NAMALWA (cell line): ENCODE data around the gene PLSCR4.
"Not testable (repeated sequence)": the region's sequence is repeated elsewhere in the genome, so short reads cannot be mapped to it uniquely, and the experiment has no call there.

Experiments used
- DNase-seq: peaks from one replicate; pipeline ENCODE4 v3.0.0-alpha.2; 2015; ENCODE audit warnings: low spot score

Gene PLSCR4, protein sequence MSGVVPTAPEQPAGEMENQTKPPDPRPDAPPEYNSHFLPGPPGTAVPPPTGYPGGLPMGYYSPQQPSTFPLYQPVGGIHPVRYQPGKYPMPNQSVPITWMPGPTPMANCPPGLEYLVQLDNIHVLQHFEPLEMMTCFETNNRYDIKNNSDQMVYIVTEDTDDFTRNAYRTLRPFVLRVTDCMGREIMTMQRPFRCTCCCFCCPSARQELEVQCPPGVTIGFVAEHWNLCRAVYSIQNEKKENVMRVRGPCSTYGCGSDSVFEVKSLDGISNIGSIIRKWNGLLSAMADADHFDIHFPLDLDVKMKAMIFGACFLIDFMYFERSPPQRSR

DNA sequence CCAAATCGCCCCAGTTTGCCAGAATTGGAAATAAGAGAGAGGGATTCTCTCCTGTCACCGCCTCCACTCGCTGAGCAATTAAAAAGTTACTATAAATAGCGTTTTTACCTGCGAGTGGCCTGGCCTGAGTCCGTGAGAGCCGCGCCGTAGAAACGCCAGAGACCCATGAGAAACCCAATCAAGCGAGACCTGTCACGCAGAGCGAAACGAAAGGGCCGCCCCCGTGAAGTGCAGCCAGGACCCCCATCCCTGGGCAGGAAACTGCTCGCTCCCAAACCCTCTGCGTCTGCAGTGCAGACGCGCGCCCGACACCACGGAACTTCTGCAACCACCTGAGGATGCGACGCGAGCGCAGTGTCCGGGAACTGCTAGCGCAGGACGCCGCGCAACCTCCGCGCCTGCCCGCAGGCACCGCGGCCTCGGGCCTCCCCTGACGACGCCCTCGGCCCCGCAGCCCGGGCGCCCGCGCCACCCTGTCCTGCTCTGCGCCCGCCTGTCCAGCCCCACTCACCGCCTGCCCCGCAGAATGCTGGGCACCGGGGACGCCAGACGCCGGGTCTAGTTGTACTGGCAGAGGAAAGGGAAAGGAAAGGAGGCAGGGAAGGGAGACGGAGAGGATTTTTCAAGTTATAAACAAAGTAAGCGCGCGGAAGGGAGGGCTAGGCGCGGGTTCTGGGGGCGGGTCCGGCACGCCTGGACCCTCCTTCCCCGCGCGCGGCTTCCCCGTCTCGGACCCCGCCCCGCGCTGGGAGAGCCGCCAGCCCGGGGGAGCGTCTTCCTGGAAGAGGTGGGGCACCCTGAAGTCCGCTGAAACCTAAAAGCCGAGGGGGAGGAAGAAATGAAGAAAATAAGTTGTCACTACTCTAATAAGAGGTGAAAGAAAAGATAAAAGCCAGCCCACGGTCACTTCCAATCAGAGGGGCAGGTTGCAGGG lies at the start of gene PLSCR4:
PLSCR4 (minus strand) TSS at position 657 of the 934 bp plus-strand sequence. CDS start 29,034 bp downstream, outside the sequence.
- no peak for DNase-seq

DNA sequence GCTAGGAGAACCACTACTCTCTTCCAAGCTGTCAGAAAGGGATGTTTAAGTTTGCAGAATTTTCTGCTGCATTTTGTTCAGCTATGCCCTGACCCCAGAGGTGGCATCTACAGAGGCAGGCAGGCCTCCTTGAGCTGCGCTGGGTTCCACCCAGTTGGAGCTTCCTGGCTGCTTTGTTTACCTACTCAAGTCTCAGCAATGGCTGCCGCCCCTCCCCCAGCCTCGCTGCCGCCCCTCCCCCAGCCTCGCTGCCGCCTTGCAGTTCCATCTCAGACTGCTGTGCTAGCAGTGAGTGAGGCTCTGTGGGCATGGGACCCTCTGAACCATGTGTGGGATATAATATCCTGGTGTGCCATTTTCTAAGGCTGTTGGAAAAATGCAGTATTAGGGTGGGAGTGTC lies 42.5 kb upstream of the PLSCR4 start:
- not testable (repeated sequence) for DNase-seq

DNA sequence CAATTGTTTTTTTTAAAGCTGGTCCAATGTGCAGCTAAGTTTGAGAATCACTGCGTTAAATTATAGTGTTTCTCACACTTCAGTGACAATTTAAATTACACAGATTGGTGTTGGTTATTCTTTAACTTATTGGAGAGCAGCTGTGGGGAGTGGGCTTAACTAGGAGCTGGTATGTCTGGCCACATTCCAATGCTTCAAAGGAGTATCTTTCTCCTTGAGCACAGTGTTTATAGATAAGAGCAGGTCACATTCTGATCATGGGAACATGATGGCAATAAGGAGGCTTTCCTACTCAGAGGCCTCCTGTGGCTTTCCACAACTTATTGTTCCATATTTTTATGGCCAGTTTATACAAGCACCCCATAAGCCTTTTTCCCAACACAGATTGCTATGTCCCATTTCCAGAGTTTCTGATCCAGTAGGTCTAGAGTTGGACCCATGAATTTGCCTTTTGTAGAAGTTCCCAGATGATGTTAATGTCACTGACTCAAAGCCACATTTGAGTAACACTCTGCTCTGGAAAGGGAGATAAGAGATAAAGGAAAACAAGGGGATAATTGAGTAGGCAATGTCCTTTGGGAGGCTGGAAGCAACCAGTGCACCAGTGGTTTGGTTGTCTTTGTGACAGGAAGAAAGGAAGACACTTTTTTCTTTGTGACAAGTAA lies 33.0 kb upstream of the PLSCR4 start:
- DNase-seq, result no peak

DNA sequence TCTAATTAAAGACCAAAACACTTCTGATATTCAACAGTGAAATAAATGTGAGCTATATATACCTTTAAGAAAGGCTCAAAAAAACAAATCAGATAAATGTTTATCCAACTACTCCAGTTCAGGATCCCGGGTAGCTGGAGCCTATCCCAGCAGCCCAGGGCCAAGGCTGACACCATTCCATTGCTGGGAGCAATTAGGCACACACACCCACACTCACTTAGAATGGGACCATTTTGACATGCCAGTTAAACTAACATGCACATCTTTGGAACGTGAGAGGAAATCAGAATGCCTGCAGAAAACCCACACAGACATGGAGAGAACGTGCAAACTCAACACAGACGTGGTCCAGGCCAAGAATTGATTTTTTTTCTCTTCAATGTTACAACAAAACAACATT lies 30.0 kb upstream of the PLSCR4 start:
- DNase-seq, result no peak

DNA sequence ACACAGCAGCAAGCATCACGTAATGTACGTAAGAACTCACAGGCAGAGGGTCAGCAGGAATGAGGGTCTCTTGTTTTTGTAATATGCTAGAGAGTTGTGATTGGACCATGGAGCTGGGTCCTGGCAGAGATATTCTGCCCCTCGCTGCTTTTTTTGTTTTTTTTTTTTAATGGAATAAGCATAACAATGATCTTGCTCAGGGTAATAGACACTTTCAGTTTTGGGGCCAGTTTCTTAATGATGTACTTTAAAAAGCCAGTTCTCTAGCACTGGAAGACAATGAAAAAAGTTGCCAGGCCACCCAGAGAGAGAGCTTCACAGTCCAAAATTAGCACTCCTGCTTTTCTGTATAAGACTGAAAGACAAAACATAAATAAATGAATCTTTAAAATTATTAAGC lies 29.0 kb upstream of the PLSCR4 start:
- DNase-seq, result no peak

DNA sequence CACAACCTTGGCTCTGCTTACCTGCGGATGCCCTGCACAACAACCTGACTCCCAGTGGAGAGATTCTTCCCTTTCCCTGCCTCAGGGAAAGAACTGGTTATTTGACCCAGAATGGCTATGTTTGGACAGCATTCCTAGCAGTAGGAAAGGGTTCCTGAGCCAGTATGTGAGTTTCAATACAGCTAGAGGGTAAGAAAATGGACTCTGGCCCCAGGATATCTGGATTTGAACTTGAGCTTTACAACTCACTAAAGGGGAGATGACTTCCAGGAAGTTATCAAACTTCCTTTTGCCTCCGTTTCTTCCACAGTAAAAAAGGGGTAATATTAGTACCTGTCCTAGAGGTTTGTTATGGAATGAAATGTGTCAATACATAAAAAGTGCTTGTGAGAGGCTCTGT lies 28.1 kb upstream of the PLSCR4 start:
- no peak for DNase-seq

DNA sequence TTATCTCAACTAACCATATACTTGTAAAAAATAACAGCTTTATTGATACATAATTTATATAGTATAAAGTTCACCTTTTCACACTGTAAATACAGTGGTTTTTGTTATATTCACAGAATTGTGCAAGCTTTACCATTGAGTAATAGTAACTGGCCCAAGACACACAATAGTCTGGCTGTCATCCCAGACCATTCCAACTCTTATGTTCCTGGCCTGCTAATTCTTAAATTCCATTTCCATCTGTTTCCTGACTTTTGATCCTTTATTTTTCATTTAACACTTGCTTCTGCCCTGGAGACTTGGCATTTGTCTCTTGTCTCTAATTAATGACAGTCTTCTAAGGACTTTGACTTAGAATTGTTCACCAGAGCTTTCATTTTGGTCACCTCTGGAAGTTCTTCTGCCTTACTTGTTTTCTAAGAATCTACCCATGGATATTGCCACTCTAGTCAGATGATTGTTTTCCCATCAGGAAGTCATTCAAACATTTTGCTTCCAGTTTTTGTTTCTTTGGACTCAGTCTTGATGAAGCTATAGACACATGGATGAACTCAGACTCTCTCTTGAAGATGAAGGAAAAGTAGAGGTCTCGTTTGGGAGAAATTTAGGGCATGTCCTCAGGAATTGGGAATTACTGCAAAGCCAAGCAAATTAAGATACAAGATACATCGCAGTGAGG lies 27.2 kb upstream of the PLSCR4 start:
- no peak for DNase-seq

DNA sequence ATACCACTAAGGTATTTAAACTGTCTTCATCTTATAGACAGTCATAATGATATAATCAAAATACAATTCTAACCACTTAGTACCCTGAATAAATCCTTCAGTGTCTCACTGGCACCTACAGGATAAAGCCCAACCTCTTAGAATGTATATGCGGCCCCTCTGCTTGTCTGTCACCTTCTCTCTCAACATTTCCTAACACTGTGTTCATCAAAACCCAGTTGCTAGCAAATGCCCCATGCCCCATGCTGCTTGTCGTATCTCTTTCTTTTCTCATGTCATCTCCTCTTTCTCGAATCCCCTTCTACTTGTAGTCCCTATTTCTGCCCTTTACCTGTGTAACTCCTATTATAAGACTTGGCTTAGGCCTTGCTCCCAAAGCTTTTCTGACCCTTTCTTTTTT lies 24.6 kb upstream of the PLSCR4 start:
- DNase-seq, result no peak

DNA sequence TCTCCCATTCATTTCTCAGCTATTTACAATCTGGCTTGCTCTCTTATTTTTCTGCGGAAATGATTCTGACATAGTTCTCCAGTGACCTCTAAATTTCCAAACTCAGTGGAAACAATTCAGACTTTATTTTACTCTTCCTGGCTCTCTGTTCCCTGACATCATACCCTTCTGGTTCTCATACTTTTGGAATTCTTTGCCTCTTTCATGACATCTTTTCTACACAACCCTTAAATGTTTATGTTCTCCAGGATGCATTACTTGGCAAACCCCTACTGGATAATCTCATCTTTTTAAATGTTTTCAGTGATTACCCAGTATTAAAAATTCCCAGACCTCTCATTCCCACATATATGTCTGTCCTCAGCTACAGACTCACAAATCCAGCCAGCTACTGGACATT lies 23.9 kb upstream of the PLSCR4 start:
- no peak for DNase-seq

DNA sequence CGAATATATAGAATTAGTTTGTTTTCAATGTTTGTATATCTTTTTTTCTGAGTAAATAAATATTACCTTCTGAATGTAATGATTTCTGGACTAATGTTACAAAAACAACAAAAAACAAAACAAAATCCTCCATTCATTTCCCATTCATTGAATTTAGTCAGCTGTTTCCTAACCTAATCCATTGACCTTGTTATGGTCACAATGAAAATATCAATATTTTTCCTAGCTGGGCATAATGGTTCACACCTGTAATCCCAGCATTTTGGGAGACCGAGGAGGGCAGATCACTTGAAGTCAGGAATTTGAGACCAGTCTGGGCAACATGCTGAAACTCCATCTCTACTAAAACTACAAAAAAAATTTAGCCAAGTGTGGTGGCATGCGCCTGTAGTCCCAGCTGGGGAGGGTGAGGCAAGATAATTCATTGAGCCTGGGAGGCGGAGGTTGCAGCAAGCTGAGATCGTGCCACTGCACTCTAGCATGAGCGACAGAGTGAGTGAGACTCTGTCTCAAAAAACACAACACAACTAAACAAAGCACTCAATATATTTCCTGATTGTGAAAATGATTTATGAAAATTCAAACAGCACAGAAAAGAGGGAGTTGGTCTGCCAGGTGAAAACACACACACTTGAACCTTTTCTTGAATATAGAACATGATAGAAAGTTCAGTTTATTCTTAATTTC lies 23.0 kb upstream of the PLSCR4 start:
- DNase-seq, result no peak

DNA sequence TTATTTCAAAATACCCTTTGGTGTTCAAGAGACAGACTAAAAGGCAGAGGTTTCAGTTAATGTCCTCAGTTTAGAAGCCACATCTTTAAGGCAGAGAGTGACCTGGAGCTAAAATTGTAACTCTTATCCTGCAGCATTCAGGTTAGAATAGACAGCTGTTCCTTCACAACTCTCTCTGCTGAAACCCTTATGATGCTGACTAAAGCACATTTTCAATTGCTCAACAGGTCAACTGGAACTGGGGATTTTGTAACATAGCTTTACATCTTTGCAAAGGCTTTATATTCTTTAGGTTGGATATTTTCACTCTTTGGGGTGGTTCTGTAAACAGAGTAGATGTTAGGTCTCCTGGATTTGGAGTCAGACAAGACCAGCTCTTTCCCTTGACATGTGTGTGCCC lies 20.3 kb upstream of the PLSCR4 start:
- no peak for DNase-seq

DNA sequence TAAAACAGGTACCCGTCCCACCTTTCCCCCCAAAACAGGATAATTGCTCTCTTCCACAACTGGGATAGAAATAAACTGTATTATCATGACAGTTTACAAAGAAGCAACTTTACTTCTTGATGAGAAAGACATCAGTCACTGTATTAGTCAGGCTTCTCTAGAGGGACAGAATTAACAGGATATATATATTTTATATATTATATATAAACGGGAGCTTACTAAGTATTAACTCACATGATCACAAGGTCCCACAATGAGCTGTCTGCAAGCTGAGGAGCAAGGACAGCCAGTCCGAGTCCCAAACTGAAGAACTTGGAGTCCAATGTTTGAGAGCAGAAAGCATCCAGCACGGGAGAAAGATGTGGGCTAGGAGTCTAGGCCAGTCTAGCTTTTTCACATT lies 18.4 kb upstream of the PLSCR4 start:
- DNase-seq, result no peak

DNA sequence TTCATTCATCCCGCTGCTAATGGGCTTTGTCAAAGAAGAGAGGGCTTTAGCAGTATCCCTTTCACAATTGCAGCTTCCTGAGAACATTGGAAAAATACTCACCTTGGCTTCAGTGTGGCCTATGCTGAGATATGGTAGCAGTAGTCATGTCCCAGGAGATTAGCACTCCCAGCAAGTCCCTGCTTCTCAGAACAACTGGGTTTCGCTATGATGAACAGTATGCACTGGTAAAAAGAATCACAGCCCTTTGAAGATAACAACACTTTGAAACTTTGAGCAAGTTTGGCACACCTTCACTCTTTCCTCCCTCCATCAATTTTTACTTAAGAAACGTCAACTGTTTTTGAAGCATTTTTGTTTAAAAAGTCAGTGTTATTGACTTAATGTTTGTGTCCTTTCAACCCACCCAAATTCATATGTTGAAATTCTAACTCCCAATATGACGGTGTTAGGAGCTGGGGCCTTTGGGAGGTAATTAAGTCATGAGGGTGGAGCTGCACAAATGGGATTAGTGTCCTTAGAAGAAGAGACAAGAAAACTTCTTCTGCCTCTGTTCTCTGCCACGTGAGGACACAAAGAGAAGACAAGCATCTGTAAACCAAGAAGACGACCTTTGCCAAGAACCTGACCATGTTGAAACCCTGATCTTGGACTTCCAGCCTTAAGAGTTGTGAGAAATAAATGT lies 17.8 kb upstream of the PLSCR4 start:
- DNase-seq, result no peak

DNA sequence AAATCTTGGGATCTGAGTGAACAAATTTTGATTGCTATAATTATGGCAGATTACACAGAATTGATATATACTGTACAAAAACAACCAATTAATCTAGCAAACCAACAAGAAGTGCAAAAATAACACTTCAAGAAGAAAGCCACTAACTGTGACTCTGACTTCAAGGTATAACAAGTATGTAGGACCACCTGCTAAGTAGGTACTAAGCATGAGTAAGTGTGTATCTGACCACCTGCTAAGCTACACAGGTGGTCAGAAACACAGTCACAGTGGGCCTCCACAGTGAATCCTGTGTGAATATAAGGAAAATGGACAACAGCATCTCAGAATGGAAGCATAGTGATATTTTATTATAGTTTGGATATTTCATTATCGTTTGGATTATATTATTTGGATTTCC lies 14.8 kb upstream of the PLSCR4 start:
- no peak for DNase-seq

DNA sequence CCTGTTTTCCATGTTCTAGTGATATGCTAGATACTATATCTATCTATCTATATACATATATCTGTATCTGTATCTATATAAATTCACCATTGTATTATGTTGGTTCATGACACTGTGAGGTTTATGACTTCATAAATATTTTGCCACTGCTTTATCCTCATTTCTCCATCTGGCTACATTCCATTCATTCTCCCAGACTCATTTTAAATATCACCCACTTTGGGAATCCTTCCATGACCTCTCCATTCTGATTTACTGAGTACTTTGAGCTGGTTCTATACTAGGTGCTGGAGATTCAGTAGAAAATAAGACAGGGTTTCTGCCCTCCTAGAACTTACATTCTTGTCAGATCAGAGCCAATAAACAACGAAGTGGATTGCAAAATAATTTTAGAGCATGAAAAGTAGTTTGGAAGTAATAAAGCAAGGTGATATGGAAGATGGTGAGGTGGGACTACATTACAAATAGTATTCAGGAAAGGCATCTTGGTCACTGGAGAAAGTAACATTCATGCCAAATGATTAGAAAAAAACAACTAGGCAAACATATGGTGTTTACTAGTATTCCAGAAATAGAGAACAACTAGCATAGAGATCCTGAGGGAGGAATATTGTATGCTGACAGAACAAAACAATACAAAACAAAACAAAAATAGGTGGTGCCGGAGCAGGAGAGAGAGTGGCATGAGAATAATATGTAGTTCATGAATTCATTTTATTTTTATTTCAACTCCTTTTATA lies 11.6 kb upstream of the PLSCR4 start:
- DNase-seq, result no peak

DNA sequence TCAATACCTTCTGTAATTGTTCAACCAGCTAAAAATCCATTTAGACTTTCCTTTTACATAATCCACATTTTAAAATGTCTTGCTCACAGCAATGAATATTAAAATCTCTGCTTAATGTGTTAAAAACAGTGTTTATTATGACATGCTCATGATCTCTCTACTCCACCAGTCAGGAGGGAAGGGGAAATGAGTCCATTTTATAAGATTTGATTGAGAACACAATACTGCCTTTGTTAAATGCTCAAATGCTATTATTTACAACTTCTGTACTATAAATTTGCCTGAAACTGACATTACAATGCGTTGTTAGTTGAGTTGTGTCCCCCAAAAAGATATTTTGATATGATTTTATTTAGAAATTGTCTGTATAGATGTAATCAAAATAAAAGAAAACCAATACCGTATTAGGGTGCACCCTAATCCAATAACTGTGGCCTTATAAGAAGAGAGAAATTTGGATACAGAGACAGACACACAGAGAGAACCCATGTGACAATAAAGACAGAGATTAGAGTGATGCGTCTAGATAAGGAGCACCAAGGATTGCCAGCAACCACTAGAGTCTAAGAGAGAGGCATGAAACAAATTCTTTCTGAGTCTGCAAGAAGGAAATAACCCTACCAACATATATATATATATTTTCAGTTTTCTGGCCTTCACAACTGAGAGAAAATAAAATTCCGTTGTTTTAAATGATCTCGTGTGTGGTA lies 9.1 kb upstream of the PLSCR4 start:
- DNase-seq, result no peak

DNA sequence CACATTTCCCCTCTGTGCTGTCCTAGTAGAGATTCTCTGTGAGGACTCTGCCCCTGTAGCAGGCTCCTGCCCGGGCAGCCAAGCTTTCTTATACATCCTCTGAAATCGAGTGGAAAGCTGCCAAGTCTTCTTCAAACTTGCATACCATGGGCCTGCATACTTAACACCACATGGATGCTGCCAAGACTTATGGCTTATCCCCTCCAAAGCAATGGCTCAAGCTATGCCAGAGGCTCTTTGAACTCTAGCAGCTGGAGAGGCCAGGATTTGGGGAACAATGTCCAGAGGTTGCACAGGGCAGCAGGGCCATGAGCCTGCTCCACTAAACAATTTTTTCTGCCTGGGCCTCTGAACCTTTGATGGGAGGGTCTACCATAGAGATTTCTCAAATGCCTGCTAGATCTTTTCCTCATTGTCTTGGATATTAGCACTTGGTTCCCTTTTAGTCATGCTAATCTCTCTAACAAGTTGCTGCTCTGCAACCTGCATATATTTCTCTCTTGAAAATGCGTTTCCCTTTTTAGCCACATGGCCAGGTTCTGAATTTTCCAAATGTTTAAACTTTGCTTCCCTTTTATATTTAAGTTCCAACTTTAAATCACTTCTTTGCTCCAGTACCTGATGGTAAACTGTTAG lies 6.1 kb upstream of the PLSCR4 start:
- no peak for DNase-seq

DNA sequence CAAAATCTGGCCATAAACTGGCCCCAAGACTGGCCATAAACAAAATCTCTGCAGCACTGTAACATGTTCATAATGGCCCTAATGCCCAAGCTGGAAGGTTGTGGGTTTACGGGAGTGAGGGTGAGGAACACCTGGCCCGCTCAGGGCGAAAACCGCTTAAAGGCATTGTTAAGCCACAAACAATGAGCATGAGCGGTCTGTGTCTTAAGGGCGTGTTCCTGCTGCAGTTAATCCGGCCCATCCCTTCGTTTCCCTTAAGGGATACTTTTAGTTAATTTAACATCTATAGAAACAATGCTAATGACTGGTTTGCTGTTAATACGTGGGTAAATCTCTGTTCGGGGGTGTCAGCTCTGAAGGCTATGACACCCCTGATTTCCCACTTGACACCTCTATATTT lies 1.5 kb upstream of the PLSCR4 start:
- DNase-seq, result not testable (repeated sequence)

DNA sequence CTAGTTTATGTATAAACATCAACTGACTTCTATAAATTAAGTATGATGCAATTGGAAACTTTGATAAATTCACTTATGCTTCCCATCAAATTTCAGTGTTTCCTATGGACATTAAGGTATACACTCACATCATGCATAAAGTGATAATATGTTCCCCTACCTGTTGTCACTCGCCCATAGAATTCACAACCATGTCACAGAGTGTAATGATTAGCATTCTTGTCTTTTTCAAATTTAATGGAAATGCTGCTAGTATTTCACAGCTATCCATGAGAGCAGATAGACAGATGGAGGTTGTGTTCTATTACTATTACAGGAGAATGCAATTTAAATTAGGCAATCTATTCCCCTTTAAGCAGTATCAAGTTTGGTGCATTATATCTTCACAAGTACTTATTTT lies 984 bp downstream of the PLSCR4 start:
- DNase-seq, result no peak
